Pancreas (tissue), 10 donors: Measurements from ENCODE around the gene TMEM183A. TPM values are rescaled to one million over a fixed set of nuclear protein-coding genes. Genes with fewer than 3 reads are reported as not detected.

Experiments used
- ATAC-seq, 4 donors: fragments of 200-7000 bp; cut with Tn5 transposase; one replicate each; pipeline versions ENCODE4 v1.8.0 to v1.9.1; 2020; ENCODE audit warnings: mild to moderate bottlenecking in 4 of 4, moderate library complexity in 4 of 4
- DNase-seq, 6 donors: peaks; one replicate each; pipeline ENCODE4 v3.0.0-alpha.2; 2020
- FAIRE-seq: peaks from 2 replicates; lab custom pipeline; 2012; peaks lifted over from hg19 to GRCh38; lab: Jason Lieb, UNC
- H3K27ac ChIP-seq, 4 donors: fragments of 200-600 bp; sonication (generic); 1 replicate in 3 of 4; 2 replicates in 1 of 4; pipeline versions ENCODE4 v1.5.0 to v1.8.0; 2020
- H3K27me3 ChIP-seq, 4 donors: fragments of 200-600 bp; one replicate each; pipeline ENCODE4 v1.8.0; 2021
- H3K36me3 ChIP-seq, 3 donors: fragments of 200-600 bp; sonication (generic) in 1 of 3; one replicate each; pipeline versions ENCODE4 v1.5.0 to v1.8.0; 2020 to 2021
- H3K4me1 ChIP-seq, 3 donors: fragments of 200-600 bp; one replicate each; pipeline ENCODE4 v1.8.0; 2021
- H3K4me3 ChIP-seq, 4 donors: fragments of 200-600 bp; sonication (generic) in 2 of 4; one replicate each; pipeline versions ENCODE4 v1.5.0 to v1.8.0; 2020 to 2021
- H3K9me3 ChIP-seq, 4 donors: fragments of 200-600 bp; one replicate each; pipeline ENCODE4 v1.8.0; 2021
- CTCF ChIP-seq, 4 donors: fragments of 200-600 bp; sonication (generic) in 3 of 4; IDR thresholded peaks; one replicate each; pipeline versions ENCODE4 v1.5.0 to v1.8.0; 2021; ENCODE audit warnings: antibody characterized with exemption in 4 of 4
- WGBS, 2 donors: extraction: QIAGEN DNeasy Blood & Tissue Kit; methylation state at CpG; one replicate each; pipeline ENCODE4 v1.1.7; 2013; 5-methylcytosine and 5-hydroxymethylcytosine counted together
- intact Hi-C, 3 donors: fragments of 100-400 bp; cut with DNase I; formaldehyde crosslinking; loops; one replicate each; pipeline versions ENCODE4 v1.11.1 to v1.14.2; 2022
- polyA plus RNA-seq, 2 donors: library from polyadenylated mRNA; stranded (reverse); fragments of 200-250 nt; gene quantifications; one replicate each; pipeline ENCODE4 v1.2.3, GENCODE V29; 2013
- total RNA-seq, 6 donors: library from RNA; stranded (reverse); fragmentation: NEBNext Ultra II Directional in 4 of 6; extraction: Animal tissue kit (Norgen Biotek cat#: 25700) in 4 of 6; gene quantifications; one replicate each; pipeline versions ENCODE4 v1.2.1 to v1.2.4, GENCODE V29; 2021 to 2023
- donor health status: healthy with polysubstance abuse.
- donor health status: DM: no; HTN: no; CAD: no; lungs with moderate emphysema.
- donor health status: DM: no; HTN: no; CAD: no.
- donor health status: control.
- donor health status: control.
- donor health status: Bipolar disorder and iron deficiency.
- donor health status: DM: yes; HTN: yes; CAD: no.
- donor health status: DM: no; HTN: no; CAD: no.
- donor health status: DM: no; HTN: no; CAD: no.
- donor health status: DM: yes; HTN: yes; CAD: no.

The TMEM183A gene
- total and polyA plus RNA-seq, 8 donors, result 16.6 to 38.7 (median 30.6) TPM

GRCh38 chr1:202991112-202991511 lies 16.1 kb upstream of the TMEM183A start:
- H3K4me1 ChIP-seq, result no peaks in the 10 kb centered on the region
- FAIRE-seq (no peak), ATAC-seq (no peak), DNase-seq (no peak)
- H3K27ac ChIP-seq, result no peak overlapping the region
- intact Hi-C loops, result no loop called here
- peaks cover 0 to 3% (median 0%) of the 10 kb centered on the region in 4 donors for H3K27me3 ChIP-seq
- H3K36me3 ChIP-seq, result no peaks in the 10 kb centered on the region
- H3K9me3 ChIP-seq, result no peaks in the 10 kb centered on the region
- TF ChIP-seq CTCF (IDR thresholded peaks at IDR 0.05), result no peak
- no peak overlapping the region for H3K4me3 ChIP-seq

- H3K9me3 ChIP-seq, result no peaks in the 10 kb centered on the region
- no peak overlapping the region for H3K4me3 ChIP-seq
- no peak for FAIRE-seq
- H3K27ac ChIP-seq, result no peak overlapping the region
- DNase-seq, result no peak
- WGBS, 2 donors, result 51 to 53% methylated on average over 3 of the region's 3 CpGs
- no peak for ATAC-seq
- intact Hi-C loops, result no loop called here
- H3K27me3 ChIP-seq, result peaks cover 0 to 3% (median 0%) of the 10 kb centered on the region in 4 donors
- H3K4me1 ChIP-seq, result no peaks in the 10 kb centered on the region
- H3K36me3 ChIP-seq, result no peaks in the 10 kb centered on the region
- no peak for TF ChIP-seq CTCF (IDR thresholded peaks at IDR 0.05)
Measured at GRCh38 chr1:202994756-202995155, 12.4 kb upstream of the TMEM183A start.

GRCh38 chr1:202998836-202999750 lies 8.1 kb upstream of the TMEM183A start:
- DNase-seq, result peak in 3 of 6 donors; percentile 25 to 60 (median 41)
- Histone ChIP-seq H3K9me3 (no peaks in the 10 kb centered on the region), H3K36me3 (no peaks in the 10 kb centered on the region), H3K4me3 (no peak overlapping the region), H3K27me3 (no peaks in the 10 kb centered on the region), H3K4me1 (no peaks in the 10 kb centered on the region), H3K27ac (no peak overlapping the region)
- intact Hi-C loops, result no loop called here
- TF ChIP-seq CTCF (IDR thresholded peaks at IDR 0.05), result peak; percentile 38 to 76 (median 71)
- ATAC-seq, result peak in 3 of 4 donors; percentile 73 to 86 (median 81)
- 41 to 48% methylated on average over 14 of the region's 14 CpGs for WGBS, 2 donors
- FAIRE-seq, result no peak

GRCh38 chr1:203000217-203000944 lies 6.8 kb upstream of the TMEM183A start:
- Histone ChIP-seq H3K27ac (no peak overlapping the region), H3K27me3 (no peaks in the 10 kb centered on the region), H3K4me3 (no peak overlapping the region), H3K4me1 (no peaks in the 10 kb centered on the region), H3K9me3 (no peaks in the 10 kb centered on the region), H3K36me3 (no peaks in the 10 kb centered on the region)
- WGBS, 2 donors, result 62 to 70% methylated on average over 3 of the region's 3 CpGs
- no peak for TF ChIP-seq CTCF (IDR thresholded peaks at IDR 0.05)
- intact Hi-C loops, result no loop called here
- DNase-seq, result no peak
- no peak for FAIRE-seq
- no peak for ATAC-seq
